NOMO-1 treated with dmso at 0.1 percent for 144 hours (cell line): ENCODE data around the gene DNAJB7.
"Not testable (repeated sequence)": the region's sequence is repeated elsewhere in the genome, so short reads cannot be mapped to it uniquely, and the experiment has no call there.

ENCODE experiments used
- DNase-seq: peaks from one replicate; lab custom pipeline; 2025; ENCODE audit not compliant: unreplicated experiment; lab: John Stamatoyannopoulos, UW

Gene DNAJB7

GRCh38 chr22:40845816-40846215, 16.1 kb downstream of the DNAJB7 start:
- DNase-seq, result not testable (repeated sequence)

DNA sequence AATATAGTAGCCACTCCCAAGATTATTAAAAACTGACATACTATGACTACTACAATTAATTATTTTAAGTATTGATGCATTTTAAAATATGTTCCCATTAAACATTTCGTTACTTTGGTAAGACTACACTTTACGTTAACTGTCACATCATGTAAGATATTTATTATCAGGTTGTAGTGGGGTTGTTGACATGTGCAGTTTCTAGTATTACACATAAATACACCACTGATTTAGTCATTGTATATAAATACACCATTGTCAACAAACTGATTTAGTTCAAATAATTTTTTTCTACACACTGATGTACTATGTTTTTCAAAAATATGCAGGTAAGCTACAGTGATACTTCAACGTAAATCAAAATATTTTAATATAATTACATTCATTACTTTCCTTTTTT, 17.0 kb downstream of the DNAJB7 start:
- DNase-seq, result no peak

GRCh38 chr22:40838486-40838885, 23.4 kb downstream of the DNAJB7 start:
- DNase-seq, result no peak

GRCh38 chr22:40834619-40835018, 27.3 kb downstream of the DNAJB7 start:
- no peak for DNase-seq

GRCh38 chr22:40829131-40829530, 32.8 kb downstream of the DNAJB7 start:
- DNase-seq, result no peak

DNA sequence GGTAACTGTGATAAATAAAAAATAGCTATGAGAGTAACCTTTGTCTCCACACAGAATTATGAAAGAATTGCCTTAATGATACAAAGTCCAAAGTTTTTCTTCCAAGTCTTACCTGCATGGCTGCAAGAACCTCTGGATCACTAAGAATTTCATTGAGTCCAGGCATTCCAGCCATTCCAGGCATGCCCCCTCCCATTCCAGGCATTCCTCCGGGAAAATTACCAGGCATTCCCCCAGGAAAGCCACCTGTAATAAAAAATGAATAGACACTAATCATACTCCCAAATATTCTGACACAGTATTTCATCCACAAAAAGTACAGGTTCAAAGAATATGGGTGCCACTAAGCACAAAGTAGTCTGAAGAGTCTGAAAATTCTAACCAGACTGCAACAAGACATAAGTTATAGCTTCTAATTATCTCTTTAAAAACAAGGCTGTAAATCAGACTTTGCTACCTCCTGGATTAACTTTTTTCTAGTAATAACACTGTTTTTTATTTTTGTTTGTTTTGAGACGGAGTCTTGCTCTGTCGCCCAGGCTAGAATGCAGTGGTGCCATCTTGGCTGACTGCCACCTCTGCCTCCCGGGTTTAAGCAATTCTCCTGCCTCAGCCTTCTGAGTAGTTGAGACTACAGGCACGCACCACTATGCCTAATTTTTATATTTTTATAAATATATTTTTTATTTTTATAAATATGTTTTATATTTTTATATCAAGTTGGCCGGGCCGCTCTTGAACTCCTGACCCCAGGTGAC, 34.8 kb downstream of the DNAJB7 start:
- no peak for DNase-seq

DNA sequence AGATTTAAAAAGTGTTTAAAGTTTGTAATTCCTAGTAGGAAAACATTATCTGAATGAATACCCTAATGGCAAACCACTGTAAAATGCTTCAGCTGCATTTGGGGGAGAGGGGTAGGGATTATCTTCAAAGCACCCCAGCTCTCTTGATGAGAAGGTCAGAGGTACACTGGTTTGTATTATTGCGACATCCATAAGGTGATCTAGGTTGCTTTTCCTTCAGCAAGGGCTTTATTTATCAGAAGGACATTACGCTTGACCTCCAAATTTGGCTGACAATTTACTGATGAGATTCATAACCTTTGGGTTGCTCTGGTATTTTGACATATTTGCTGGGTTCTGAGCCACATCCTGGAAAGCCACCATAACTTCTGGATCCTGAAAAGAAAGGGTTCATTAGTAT, 35.6 kb downstream of the DNAJB7 start:
- DNase-seq, result not testable (repeated sequence)

GRCh38 chr22:40823426-40823825, 38.5 kb downstream of the DNAJB7 start:
- no peak for DNase-seq

DNA sequence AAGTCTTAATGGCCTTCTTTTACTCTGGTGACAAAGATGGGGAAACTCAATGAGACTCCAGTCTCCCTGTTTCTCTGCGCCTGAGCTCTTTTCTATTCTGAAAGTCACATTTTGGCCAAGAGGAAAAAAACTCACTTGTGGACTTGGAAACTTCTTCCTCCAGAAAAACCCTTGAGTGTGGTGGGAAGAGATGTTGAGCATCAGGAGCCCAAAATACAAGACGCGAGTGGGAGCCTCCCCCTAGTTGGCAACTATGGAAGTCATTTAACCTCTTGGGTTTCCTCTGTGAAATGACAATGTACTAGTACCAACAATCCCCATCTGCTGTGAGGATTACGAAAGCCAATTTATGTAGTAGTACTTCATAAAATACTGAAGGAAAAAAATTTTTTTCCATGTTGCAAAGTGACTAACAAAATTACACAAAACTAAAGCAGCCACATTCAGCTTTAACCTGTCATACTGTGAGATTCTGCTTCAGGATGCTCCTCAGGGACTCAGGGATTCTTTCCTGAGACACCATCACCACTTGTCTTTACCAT, 42.2 kb downstream of the DNAJB7 start:
- no peak for DNase-seq

DNA sequence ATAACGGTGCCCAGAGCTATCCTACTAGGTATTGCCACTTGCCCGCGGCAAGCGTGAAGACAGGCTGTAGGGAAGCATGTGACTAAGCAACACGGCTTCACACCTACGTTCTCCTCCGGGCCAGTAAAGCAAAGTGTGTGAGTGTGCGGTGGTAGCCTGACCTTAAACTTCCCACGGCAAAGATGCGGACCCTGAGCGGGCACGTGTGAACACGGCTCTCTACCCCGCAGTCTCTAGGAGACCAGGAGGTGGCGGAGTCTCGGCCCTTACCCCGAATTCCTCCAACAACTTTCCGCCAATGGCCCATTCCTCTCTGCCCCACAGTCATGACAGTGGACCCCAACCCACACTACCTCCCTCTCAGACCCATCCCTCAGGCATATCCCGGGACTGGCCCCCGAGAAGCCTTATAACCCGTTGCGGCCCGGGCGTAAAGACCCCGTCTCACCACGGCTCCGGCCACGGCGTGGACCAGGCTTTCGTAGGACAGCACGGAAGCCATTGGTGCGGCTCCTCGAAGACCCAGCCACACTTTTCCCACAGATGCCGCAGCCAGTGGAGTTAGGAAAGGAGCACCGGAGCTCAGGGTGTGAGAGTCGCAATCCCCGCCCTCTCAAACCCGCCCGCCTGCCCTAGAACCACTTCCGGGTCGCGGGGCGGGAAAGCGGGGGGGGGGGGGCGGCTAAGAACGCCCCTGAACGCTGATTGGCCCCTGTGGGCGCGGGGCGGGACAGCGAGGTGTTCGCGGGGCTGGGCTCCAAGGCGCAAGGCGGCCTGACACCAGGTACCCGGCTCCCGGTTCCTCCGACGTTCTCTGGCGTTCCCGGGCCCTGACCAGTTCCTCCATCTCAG, 42.9 kb downstream of the DNAJB7 start, which contains the start of gene SLC25A17:
Gene SLC25A17, minus strand, starts transcription at position 600 of the 852 bp plus-strand sequence. Its CDS starts 98 bp downstream, at position 502.
- peak; percentile 69 for DNase-seq

DNA sequence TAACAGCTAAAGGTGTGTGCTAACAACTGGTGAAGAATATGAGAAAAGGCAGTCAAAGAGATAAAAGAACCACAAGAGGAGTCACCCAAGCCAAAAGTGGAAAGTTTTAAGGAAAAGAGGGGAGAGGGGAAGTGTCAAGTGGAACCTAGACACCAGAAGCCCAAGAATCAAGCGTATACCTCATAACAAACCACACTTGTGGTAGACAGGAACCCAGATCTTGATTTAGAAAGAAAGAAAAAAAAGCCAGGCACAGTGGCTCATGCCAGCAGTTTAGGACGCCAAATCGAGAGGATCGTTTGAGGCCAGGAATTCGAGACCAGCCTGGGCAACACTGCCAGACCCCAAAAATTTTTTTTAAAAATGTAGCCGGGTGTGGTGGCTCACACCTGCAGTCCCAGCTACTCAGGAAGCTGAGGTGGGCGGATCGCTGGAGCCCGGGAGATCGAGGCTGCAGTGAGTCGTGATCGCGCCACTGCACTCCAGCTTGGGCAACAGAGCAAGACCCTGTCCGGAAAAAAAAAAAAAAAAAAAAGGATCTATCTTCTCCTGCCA, 43.6 kb downstream of the DNAJB7 start:
- no peak for DNase-seq

GRCh38 chr22:40817737-40818136, 44.2 kb downstream of the DNAJB7 start:
- DNase-seq, result no peak

GRCh38 chr22:40813912-40814315, 48.0 kb downstream of the DNAJB7 start:
- no peak for DNase-seq
